LoVo (cell line): ENCODE measurements around the gene ESRRA.
A peak's percentile ranks its signal among the peaks of the same experiment; 100 is the strongest.

Source experiments
- DNase-seq: peaks from one replicate; pipeline ENCODE4 v3.0.0-alpha.2; 2016; ENCODE audit warnings: low spot score

Gene ESRRA

DNA sequence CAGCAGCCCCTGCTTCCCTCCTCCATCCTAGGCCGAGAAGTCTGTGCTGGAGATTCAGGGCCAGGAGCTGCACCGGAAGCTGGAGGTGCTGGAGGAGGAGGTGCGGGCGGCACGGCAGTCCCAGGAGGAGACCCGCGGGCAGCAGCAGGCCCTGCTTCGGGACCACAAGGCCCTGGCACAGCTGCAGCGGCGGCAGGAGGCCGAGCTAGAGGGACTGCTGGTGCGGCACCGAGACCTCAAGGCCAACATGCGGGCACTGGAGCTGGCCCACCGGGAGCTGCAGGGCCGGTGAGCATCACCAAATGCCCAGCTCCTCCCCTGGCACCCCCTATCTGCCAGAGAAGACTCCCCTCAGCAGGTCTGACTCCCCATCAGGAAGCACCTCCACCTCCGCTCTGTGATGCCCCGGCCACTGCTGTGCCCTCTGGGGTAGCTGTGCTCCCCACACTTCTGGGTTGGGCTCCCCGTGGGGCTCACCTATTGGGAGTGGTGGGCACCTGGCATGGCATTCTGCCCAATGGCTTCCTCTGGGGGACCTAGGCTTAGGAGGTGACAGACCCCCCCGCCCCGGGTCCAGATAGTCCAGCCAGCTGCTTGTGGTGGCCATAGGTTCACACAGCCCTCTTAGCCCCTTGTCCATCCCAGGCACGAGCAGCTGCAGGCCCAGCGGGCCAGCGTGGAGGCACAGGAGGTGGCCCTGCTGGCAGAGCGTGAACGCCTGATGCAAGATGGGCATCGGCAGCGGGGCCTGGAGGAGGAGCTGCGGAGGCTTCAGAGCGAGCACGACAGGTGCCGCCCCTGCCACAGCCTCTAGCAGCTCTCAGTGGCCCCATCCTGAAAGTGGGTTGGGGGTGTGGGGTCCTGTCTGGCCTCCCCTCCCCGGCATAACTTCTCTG, 47.0 kb downstream of the ESRRA start:
- DNase-seq: no peak

GRCh38 chr11:64352995-64353714, 47.8 kb downstream of the ESRRA start:
- no peak for DNase-seq

GRCh38 chr11:64353715-64354506, 48.6 kb downstream of the ESRRA start:
- DNase-seq: no peak

GRCh38 chr11:64355078-64355940, 50.0 kb downstream of the ESRRA start:
- DNase-seq: peak; percentile 85

GRCh38 chr11:64356498-64357411, 51.4 kb downstream of the ESRRA start:
- DNase-seq: no peak

DNA sequence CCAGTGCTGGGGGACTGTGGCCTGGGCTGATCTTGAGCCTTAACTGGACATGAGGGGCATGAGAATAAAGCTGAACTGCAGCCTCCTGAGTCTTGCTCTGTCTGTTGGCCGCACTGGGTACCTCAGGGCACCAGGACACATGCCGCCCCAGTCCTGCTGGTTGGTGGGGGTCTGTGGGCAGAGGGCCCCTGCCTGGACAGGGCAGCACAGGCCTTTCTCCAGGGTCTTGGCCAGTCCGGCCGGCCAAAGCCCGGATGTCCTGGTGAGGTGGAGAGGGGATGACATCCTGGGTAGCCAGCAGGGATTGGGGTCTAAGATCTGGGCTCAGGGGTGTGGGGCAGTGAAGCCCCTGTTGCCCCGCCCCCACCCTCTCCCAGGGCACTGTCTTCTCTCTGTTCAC, 52.1 kb downstream of the ESRRA start:
- DNase-seq: no peak

DNA sequence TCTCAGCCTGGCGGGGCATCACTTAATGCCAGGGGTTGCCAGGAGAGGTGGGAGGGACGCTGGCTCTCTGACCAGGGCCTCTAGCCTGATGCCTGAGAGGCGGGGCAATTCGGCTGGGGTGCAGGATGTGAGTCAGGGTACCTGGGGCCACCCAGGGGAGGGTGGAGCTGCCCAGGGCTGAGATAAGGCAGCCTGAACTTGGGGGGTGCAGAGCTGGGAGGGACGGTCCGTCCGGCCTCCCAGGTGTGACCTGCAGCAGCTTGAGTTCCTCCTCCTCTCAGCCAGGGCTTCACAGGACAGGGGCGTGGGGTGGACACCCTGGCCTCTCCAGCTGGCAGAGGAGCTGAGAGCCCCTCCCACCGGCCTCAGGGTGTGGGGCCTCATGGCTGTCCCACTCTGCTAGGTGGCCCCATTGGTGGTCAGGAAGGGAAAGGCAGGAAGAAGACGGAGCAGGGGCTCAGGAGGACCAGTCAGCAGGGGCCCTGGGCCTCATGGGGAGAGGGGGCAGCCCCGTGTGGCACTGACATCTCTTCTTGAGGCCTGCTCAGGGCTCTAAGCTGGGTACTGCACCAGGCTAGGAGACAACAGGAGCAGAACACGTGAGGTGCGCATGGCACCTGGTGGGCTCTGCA, 52.7 kb downstream of the ESRRA start:
- DNase-seq: peak; percentile 35

DNA sequence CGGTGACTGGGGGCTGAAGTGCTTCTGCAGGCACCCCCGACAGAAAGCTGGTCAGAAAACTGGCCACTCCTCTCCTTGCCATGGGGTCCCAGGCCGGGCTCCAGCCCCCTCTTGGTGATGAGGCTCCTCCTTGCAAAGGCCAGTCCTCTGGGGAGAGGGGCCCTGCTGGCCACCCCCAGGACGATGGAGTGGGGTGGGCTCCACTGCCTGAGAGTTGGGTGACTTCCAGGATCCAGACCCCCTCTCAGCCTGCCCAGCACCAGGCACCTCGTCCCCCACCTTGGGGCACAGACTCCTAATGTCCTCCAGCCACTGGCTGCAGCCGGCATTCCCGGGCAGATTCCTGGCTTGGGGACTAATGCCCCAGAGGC, 53.2 kb downstream of the ESRRA start:
- DNase-seq: no peak

GRCh38 chr11:64358907-64359711, 53.8 kb downstream of the ESRRA start, which contains the start of gene RPS6KA4:
RPS6KA4 (plus strand) TSS chr11:64359162; CDS start chr11:64359236, 74 bp downstream.
- peak; percentile 68 for DNase-seq

DNA sequence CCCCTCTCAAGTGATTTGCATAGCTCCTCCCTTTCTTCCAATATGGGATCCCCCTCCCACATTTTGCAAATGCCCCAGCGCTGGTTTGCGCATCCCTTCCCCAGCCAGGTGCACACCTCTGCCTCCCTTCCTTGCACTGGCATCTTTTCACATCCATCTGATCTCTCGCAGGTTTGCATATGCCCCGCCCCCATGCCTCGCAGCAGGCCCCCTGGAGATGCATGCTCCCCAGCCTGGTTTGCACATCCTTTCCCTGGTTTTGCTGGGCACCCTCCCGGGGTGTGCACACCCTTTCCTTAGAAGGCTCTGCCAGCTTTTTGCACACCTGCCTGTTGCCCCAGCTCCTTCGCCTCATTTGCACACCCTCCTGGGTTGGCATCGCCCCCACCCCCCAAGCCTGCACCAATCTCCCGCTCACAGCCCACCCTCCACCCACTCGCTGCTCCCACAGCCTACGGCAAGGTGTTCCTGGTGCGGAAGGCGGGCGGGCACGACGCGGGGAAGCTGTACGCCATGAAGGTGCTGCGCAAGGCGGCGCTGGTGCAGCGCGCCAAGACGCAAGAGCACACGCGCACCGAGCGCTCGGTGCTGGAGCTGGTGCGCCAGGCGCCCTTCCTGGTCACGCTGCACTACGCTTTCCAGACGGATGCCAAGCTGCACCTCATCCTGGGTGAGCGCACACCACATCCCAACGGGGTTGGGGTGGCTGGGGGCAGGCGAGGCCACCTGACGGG, 54.6 kb downstream of the ESRRA start:
- DNase-seq: no peak

- no peak for DNase-seq
These were observed 55.2 kb downstream of the ESRRA start for GRCh38 chr11:64360448-64360921.

DNA sequence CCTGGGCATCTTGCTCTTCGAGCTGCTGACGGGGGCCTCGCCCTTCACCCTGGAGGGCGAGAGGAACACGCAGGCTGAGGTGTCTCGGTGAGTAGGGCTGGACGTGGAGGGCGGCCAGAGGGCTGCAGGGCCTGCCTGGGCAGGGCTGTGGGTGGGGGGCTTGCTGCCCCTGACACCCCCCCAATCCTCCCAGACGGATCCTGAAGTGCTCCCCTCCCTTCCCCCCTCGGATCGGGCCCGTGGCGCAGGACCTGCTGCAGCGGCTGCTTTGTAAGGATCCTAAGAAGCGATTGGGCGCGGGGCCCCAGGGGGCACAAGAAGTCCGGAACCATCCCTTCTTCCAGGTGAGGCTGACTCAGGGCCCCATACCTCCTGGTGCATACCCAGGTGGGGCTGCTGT, 56.3 kb downstream of the ESRRA start:
- DNase-seq: no peak

GRCh38 chr11:64362339-64362738, 57.0 kb downstream of the ESRRA start:
- no peak for DNase-seq

DNA sequence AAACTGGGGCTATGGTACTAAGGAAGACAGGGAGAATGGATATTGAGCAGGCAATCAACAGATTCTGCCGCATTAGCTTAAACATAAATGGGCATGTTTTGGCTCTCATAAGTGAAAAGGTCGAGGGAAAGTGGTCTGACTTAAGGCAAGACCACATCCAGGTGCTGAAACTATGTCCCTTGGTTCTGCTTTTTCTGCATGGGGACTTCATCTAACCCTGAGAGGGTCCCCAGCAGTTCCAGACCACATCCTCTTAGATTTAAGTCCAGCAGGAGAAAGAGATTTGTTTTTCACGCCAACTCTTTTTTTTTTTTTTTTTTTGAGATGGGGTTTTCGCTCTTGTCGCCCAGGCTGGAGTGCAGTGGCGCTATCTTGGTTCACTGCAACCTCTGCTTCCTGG, 59.1 kb downstream of the ESRRA start:
- no peak for DNase-seq

GRCh38 chr11:64364911-64365310, 59.6 kb downstream of the ESRRA start:
- DNase-seq: no peak
